K562 (cell line): Measurements from ENCODE around the gene SMARCB1. TPM values are rescaled to one million over a fixed set of nuclear protein-coding genes. Genes with fewer than 3 reads are reported as not detected.
A peak's percentile ranks its signal among the peaks of the same experiment; 100 is the strongest.

ENCODE experiments used
- ADNP ChIP-seq: fragments of 200-800 bp; sonication (Bioruptor generic); IDR thresholded peaks from 2 replicates; pipeline ENCODE4 v1.6.1; 2016; ENCODE audit warnings: missing genetic modification characterization, missing compliant biosample characterization
- CEBPG ChIP-seq, 3 experiments: fragments of 200-800 bp in 1 of 3; sonication (Bioruptor generic) in 1 of 3; sonication (generic) in 1 of 3; formaldehyde crosslinking in 1 of 3; IDR thresholded peaks in 2 of 3; conservative IDR thresholded peaks in 1 of 3; 2 replicates each; pipeline versions ENCODE4 v1.6.1 to v1.8.0; 2016 to 2022; ENCODE audit warnings: missing compliant biosample characterization in 2 of 3, missing genetic modification characterization in 2 of 3, mild to moderate bottlenecking in 1 of 3, missing genetic modification reagents in 1 of 3
- GATAD2A ChIP-seq: fragments of 450-650 bp; IDR thresholded peaks from 2 replicates; pipeline ENCODE4 v1.6.1; 2017
- KAT8 ChIP-seq: fragments of 450-650 bp; IDR thresholded peaks from 2 replicates; pipeline ENCODE4 v1.6.1; 2016; ENCODE audit warnings: low read depth, mild to moderate bottlenecking
- MAFG ChIP-seq: fragments of 450-650 bp; conservative IDR thresholded peaks from 2 replicates; pipeline ENCODE4 v1.6.1; 2016; ENCODE audit warnings: missing genetic modification characterization, missing compliant biosample characterization
- NUFIP1 ChIP-seq: fragments of 450-650 bp; IDR thresholded peaks from 2 replicates; pipeline ENCODE4 v1.6.1; 2018; ENCODE audit not compliant: partially characterized antibody
- PCBP1 ChIP-seq: fragments of 200-400 bp; formaldehyde crosslinking; IDR thresholded peaks from 2 replicates; pipeline ENCODE4 v1.6.1; 2018; ENCODE audit warnings: mild to moderate bottlenecking, low read depth, low read length; ENCODE audit not compliant: poor library complexity, severe bottlenecking
- RB1 ChIP-seq: fragments of 450-650 bp; IDR thresholded peaks from 2 replicates; pipeline ENCODE4 v1.6.1; 2017; ENCODE audit warnings: low read depth, mild to moderate bottlenecking
- SAFB ChIP-seq: fragments of 200-400 bp; formaldehyde crosslinking; IDR thresholded peaks from 2 replicates; pipeline ENCODE4 v1.6.1; 2017; ENCODE audit warnings: low read depth, low read length, borderline replicate concordance
- TEAD2 ChIP-seq: fragments of 450-650 bp; IDR thresholded peaks from 2 replicates; pipeline ENCODE4 v1.6.1; 2016; ENCODE audit warnings: missing genetic modification characterization, control low read depth, missing compliant biosample characterization
- ZFX ChIP-seq: sonication (generic); formaldehyde crosslinking; IDR thresholded peaks from 2 replicates; pipeline ENCODE4 v1.8.0; 2022; ENCODE audit warnings: mild to moderate bottlenecking, missing genetic modification reagents, moderate library complexity
- polyA plus RNA-seq, 8 experiments: library from polyadenylated mRNA; depleted of rRNA in 4 of 8; stranded (reverse) in 5 of 8; unstranded in 3 of 8; fragments of >200 nt; fragmentation: Nextera tagmentation in 2 of 8; fragmentation: Illumina TruSeq in 1 of 8; extraction: Ambion mirVana in 2 of 8; extraction: Trizol in 1 of 8; gene quantifications; 2 replicates each; pipeline versions ENCODE4 v1.2.1 to v1.2.3, GENCODE V29; 2011 to 2014; ENCODE audit warnings: inconsistent platforms in 1 of 8, missing spikeins in 1 of 8
- total RNA-seq, 7 experiments: library from RNA; depleted of rRNA in 6 of 7; stranded (reverse); fragments of >200 nt in 6 of 7; fragmentation: Illumina TruSeq in 2 of 7; extraction: Trizol in 2 of 7; gene quantifications; 2 replicates each; pipeline versions ENCODE4 v1.2.1 to v1.2.3, GENCODE V29; 2011 to 2021; ENCODE audit warnings: low replicate concordance in 1 of 7
- TF ChIP-seq, protein P1 (sequence below), 2 experiments: fragments of 450-650 bp; formaldehyde crosslinking in 1 of 2; IDR thresholded peaks; 2 replicates each; pipeline versions ENCODE4 v1.4.0 to v1.6.1; 2014 to 2020; ENCODE audit warnings: mild to moderate bottlenecking in 2 of 2, borderline replicate concordance in 1 of 2, low read depth in 1 of 2
- TF ChIP-seq, protein P2 (sequence below), 2 experiments: IDR thresholded peaks; 2 replicates each; pipeline ENCODE4 v1.6.1; 2011; ENCODE audit warnings: borderline replicate concordance in 1 of 2, control low read depth in 1 of 2, low read depth in 1 of 2, low read length in 1 of 2, mild to moderate bottlenecking in 1 of 2, mixed read lengths in 1 of 2, moderate library complexity in 1 of 2; ENCODE audit not compliant: insufficient read depth in 1 of 2, insufficient read length in 1 of 2, poor library complexity in 1 of 2, severe bottlenecking in 1 of 2; ENCODE audit errors: extremely low read depth in 1 of 2
- TF ChIP-seq, protein P3 (sequence below): IDR thresholded peaks from 2 replicates; pipeline ENCODE4 v1.6.1; 2011; ENCODE audit warnings: borderline replicate concordance, low read depth, mild to moderate bottlenecking, moderate library complexity, low read length; ENCODE audit not compliant: insufficient read depth, poor library complexity, severe bottlenecking

SMARCB1 gene
- total and polyA plus RNA-seq, 9 of the 15 experiments (the other 6 are each of a cell fraction or from before 2014, with no cell fraction given): 1.2 to 113 (median 65.4) TPM

DNA sequence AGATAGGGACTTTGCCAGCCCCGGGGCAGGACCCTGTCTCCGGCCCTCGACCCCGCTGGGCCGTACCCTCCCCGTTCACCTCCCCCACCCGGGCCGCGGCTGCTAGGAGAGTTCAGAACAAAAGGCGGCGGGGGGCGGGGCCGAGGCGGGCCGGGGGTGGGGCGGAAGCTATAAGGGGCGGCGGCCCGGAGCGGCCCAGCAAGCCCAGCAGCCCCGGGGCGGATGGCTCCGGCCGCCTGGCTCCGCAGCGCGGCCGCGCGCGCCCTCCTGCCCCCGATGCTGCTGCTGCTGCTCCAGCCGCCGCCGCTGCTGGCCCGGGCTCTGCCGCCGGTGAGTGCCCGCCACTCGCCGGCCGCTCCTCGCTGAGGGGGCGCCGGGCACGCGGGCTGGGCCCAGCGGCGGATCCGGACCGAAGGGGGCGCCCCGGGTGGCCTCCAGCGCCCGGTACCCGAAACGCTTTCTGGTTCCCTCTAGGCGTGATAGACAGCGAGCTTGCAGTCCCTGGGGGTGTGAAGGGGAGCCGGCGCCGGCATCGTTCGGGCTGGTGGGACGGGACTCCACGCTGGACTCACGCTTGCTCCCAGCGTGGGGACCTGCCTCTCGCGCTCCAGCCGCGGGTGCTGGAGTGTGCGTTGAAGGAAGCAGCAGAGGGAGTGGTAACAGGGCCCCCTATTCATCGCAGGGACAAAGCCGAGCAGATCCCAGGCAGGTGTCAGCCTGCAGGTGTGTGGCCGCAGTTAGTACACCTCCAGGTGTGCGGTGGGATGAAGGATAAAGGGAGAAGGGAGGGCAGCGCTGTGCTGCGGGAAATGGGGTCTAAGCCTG, 13.9 kb upstream of the SMARCB1 start, which contains the start of gene MMP11 (continued):
- TF ChIP-seq, protein P1, sequence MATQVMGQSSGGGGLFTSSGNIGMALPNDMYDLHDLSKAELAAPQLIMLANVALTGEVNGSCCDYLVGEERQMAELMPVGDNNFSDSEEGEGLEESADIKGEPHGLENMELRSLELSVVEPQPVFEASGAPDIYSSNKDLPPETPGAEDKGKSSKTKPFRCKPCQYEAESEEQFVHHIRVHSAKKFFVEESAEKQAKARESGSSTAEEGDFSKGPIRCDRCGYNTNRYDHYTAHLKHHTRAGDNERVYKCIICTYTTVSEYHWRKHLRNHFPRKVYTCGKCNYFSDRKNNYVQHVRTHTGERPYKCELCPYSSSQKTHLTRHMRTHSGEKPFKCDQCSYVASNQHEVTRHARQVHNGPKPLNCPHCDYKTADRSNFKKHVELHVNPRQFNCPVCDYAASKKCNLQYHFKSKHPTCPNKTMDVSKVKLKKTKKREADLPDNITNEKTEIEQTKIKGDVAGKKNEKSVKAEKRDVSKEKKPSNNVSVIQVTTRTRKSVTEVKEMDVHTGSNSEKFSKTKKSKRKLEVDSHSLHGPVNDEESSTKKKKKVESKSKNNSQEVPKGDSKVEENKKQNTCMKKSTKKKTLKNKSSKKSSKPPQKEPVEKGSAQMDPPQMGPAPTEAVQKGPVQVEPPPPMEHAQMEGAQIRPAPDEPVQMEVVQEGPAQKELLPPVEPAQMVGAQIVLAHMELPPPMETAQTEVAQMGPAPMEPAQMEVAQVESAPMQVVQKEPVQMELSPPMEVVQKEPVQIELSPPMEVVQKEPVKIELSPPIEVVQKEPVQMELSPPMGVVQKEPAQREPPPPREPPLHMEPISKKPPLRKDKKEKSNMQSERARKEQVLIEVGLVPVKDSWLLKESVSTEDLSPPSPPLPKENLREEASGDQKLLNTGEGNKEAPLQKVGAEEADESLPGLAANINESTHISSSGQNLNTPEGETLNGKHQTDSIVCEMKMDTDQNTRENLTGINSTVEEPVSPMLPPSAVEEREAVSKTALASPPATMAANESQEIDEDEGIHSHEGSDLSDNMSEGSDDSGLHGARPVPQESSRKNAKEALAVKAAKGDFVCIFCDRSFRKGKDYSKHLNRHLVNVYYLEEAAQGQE (IDR thresholded peaks at IDR 0.05; ENCODE audit: borderline replicate concordance): 0 out of 2 replicates have a peak, but pooled peaks have one; percentile 20
- TF ChIP-seq, protein P1 (CRISPR knock-in tag; IDR thresholded peaks at IDR 0.05; ENCODE audit: low read depth): no peak
- TF ChIP-seq ZFX (CRISPR knock-in tag) (peak; percentile 48), KAT8 (no peak), RB1 (peak; percentile 72), PCBP1 (no peak), GATAD2A (no peak), MAFG (tag) (no peak), CEBPG (CRISPR knock-in tag; IDR thresholded peaks at IDR 0.05) (no peak), CEBPG (tag; conservative IDR thresholded peaks at IDR 0.05 in 1 of 2, IDR thresholded peaks at IDR 0.05 in 1 of 2) (no peak), ADNP (tag) (no peak), NUFIP1 (no peak), TEAD2 (tag) (no peak), SAFB (peak; percentile 26; the same call in 1 of the 2 replicates)
- TF ChIP-seq, protein P2, sequence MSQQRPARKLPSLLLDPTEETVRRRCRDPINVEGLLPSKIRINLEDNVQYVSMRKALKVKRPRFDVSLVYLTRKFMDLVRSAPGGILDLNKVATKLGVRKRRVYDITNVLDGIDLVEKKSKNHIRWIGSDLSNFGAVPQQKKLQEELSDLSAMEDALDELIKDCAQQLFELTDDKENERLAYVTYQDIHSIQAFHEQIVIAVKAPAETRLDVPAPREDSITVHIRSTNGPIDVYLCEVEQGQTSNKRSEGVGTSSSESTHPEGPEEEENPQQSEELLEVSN (IDR thresholded peaks at IDR 0.05; ENCODE audit: borderline replicate concordance in 1 of 2, extremely low read depth in 1 of 2, insufficient read depth in 1 of 2, insufficient read length in 1 of 2, low read depth in 1 of 2, low read length in 1 of 2, poor library complexity in 1 of 2, severe bottlenecking in 1 of 2): peak; percentile 19 to 59
- TF ChIP-seq, protein P3, sequence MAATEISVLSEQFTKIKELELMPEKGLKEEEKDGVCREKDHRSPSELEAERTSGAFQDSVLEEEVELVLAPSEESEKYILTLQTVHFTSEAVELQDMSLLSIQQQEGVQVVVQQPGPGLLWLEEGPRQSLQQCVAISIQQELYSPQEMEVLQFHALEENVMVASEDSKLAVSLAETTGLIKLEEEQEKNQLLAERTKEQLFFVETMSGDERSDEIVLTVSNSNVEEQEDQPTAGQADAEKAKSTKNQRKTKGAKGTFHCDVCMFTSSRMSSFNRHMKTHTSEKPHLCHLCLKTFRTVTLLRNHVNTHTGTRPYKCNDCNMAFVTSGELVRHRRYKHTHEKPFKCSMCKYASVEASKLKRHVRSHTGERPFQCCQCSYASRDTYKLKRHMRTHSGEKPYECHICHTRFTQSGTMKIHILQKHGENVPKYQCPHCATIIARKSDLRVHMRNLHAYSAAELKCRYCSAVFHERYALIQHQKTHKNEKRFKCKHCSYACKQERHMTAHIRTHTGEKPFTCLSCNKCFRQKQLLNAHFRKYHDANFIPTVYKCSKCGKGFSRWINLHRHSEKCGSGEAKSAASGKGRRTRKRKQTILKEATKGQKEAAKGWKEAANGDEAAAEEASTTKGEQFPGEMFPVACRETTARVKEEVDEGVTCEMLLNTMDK: peak; percentile 8
